ENCODE measurements around the gene NAA15. TPM values are rescaled to one million over a fixed set of nuclear protein-coding genes. Genes with fewer than 3 reads are reported as not detected.
"Not testable (repeated sequence)": the region's sequence is repeated elsewhere in the genome, so short reads cannot be mapped to it uniquely, and the experiment has no call there.

Gene NAA15
- total RNA-seq, 1 donor from 2014 or later, result 36.5 TPM

GRCh38 chr4:139295206-139295941 lies 5.9 kb upstream of the NAA15 start:
- ATAC-seq (peak; percentile 98), DNase-seq (ENCODE audit: missing footprints) (peak; percentile 100)
- intact Hi-C loops (cut with DNase I), result loop anchor here (5.0 kb wide), 2 partner anchors 68 to 198 kb away; no protein-coding TSS in a partner anchor

- intact Hi-C loops (cut with DNase I), result loop anchor here (5.0 kb wide), 2 partner anchors 69 to 199 kb away; no protein-coding TSS in a partner anchor
- ATAC-seq, result no peak
- no peak for DNase-seq (ENCODE audit: missing footprints)
Measured at GRCh38 chr4:139295942-139296299, 5.4 kb upstream of the NAA15 start.

DNA sequence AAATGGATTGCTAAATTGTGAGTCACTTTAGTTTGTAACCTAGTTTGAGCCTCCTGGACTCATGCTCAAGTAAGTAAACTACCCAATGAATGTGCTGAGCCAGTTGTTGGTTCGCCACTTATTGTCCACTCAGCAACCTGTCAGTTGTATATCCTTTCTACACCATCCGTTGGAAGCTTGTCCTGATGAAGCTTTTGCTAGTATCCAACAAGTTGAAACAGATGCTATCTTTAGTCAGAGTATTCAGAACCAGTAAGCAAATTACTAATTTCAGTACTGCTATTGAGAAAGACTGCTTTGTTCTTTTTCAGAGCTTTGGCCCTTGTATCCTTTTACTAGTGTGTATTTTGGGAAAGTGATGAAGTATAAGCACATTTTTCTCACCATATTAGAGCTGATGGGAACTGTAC lies 4.3 kb upstream of the NAA15 start:
- no peak for ATAC-seq
- DNase-seq (ENCODE audit: missing footprints), result no peak
- intact Hi-C loops (cut with DNase I), result loop anchor here (5.0 kb wide), 2 partner anchors 70 to 200 kb away; no protein-coding TSS in a partner anchor

GRCh38 chr4:139299536-139299935 lies 1.8 kb upstream of the NAA15 start:
- intact Hi-C loops (cut with DNase I), result loop anchor here (5.0 kb wide), 2 partner anchors 72 to 202 kb away; no protein-coding TSS in a partner anchor
- no peak for ATAC-seq

DNA sequence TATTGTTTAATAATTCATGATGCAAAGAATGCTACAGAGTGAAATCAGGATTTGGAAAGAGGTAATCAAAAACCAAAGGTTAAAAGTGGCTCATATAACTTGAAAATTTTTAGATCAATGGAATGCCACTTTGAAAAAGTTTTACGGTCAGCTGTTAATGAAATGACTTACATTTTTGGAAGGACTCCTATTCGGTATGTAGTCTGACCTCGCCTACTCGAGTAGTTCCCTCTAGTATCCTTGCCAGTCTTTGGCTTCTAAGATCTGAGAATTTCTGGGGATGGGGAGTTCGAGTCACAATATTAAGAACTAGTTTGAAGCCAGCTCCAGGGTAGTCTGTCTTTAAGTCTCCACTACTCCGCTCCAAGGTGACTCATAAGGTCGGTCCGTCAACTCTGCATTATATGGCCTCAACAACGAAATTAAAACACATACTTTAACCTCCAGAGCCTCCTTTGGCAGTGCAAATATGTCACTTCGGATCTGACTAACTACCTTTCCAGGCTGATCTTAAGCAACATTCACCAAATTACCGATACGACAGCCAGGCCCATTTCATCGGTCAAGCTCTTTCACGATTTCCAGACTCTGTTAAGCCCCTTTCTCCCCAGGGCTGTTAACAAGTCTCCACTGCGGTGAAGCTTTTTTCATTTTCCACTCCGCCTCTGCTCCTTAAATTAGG lies 733 bp upstream of the NAA15 start:
- DNase-seq (ENCODE audit: missing footprints) (no peak), ATAC-seq (peak; percentile 4)
- intact Hi-C loops (cut with DNase I), result loop anchor here (2.0 kb wide), 3 partner anchors 124 to 272 kb away; partner anchors contain the start of gene ELF2

More at GRCh38 chr4:139299536-139299935, 1.8 kb upstream of the NAA15 start:
- no peak for DNase-seq (ENCODE audit: missing footprints)

GRCh38 chr4:139301821-139302611 lies 711 bp downstream of the NAA15 start, which contains the start of gene NDUFC1:
TSS of gene NDUFC1 (minus strand) at chr4:139302477. CDS start at chr4:139295798, 6,679 bp downstream.
- ATAC-seq, result peak; percentile 17
- intact Hi-C loops (cut with DNase I), result loop anchor here (2.0 kb wide), 3 partner anchors 125 to 273 kb away; partner anchors contain the start of gene ELF2
- DNase-seq (ENCODE audit: missing footprints), result peak; percentile 69

GRCh38 chr4:139304920-139305319 lies 3.6 kb downstream of the NAA15 start:
- intact Hi-C loops (cut with DNase I), result no loop called here
- DNase-seq (ENCODE audit: missing footprints) (no peak), ATAC-seq (no peak)

DNA sequence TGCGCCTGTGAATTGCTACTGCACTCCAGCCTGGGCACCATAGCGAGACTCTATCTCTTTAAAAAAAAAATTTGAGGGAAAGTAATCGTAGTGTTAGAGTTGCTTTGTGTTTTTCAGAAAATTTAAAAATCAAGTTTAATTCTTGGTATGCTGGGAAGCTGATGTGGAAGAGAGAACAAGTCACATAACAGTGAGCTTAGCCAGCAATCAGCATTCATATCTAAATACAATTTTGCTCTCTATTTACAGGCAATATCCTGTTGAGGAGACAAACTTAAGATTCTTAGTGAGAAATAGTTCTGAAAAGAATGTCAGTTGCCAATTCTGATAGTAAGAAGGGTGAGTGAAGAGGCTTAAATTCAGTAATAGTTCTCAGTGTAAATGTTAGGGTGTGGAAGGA lies 10.6 kb downstream of the NAA15 start:
- intact Hi-C loops (cut with DNase I), result no loop called here
- ATAC-seq (no peak), DNase-seq (ENCODE audit: missing footprints) (no peak)

GRCh38 chr4:139312552-139313332 lies 11.4 kb downstream of the NAA15 start:
- intact Hi-C loops (cut with DNase I), result no loop called here
- no peak for DNase-seq (ENCODE audit: missing footprints)

GRCh38 chr4:139313414-139313813 lies 12.1 kb downstream of the NAA15 start:
- DNase-seq (ENCODE audit: missing footprints); ATAC-seq; intact Hi-C loops (cut with DNase I): not testable (repeated sequence)

More at GRCh38 chr4:139312552-139313332, 11.4 kb downstream of the NAA15 start:
- no peak for ATAC-seq

- no peak for ATAC-seq
- no peak for DNase-seq (ENCODE audit: missing footprints)
- intact Hi-C loops (cut with DNase I), result no loop called here
Measured at GRCh38 chr4:139314047-139314800, 12.9 kb downstream of the NAA15 start.

DNA sequence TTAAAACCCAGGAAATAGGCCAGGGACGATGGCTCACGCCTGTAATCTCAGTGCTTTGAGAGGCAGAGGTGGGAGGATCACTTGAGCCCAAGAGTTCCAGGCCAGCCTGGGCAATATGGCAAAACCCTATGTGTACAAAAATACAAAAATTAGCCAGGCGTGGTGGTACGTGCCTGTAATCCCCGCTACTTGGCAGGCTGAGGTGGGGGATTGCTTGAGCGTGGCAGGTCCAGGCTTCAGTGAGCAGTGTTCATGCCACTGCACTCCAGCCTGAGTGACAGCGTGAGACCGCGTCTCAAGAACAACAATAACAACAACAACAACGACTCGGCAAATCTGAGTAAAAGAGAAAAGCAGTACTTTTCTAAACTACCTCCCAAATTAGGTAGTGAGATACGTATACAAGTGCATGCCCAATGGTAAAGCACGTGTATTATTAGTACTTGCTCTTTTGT lies 13.9 kb downstream of the NAA15 start:
- intact Hi-C loops (cut with DNase I), result no loop called here
- ATAC-seq, result no peak
- no peak for DNase-seq (ENCODE audit: missing footprints)

DNA sequence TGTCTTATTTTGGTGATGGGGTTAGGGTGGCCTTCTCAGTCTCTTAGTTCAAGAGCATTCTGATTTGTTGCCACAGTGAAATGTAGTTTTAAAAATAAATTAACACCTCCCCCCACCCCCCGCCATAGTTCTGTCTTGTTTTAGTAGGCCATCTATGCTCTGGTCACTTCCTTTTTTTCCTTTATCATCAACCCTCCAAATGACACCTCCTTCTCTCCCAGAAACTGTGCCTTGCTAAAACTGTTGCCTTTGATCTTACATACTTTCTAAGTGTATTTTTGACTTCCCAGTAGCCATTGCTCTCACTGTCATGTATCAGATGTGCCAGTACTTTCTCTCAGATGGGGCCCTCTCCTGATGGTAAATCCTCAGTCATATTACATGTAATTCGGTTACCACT lies 15.4 kb downstream of the NAA15 start:
- intact Hi-C loops (cut with DNase I), result no loop called here
- no peak for ATAC-seq
- DNase-seq (ENCODE audit: missing footprints), result no peak

DNA sequence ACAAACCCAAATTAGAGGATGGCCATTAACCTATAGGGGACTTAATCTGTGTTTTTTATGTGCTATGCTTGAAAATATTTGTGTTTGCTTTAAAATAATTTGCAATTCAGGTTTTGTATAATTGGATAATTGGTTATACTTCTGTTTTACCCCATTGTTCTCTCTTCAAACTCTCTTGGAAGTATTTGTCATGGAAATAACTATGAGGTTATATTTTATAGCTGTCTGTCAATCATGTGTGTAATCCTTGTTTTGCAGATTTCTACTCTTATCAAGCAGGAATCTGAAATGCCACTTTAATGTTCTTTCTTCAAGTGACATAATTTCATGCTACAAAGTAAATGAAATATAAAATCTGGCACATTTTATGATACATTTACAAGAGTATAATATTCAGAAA lies 16.3 kb downstream of the NAA15 start:
- intact Hi-C loops (cut with DNase I), result no loop called here
- ATAC-seq, result no peak
- no peak for DNase-seq (ENCODE audit: missing footprints)

GRCh38 chr4:139319571-139319970 lies 18.3 kb downstream of the NAA15 start:
- ATAC-seq (no peak), DNase-seq (ENCODE audit: missing footprints) (no peak)
- intact Hi-C loops (cut with DNase I), result no loop called here

DNA sequence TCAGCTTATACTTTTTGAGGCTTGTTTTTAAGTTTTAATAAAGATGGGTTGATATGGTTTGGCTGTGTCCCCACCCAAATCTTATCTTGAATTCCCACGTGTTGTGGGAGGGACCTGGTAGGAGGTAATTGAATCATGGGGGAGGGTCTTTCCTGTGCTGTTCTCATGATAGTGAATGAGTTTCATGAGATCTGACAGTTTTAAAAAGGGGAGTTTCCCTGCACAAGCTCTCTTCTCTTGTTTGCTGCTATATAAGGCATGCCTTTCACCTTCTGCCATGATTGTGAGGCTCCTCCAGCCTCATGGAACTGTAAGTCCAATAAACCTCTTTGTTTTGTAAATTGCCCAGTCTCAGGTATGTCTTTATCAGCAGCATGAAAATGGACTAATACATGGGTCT lies 20.8 kb downstream of the NAA15 start:
- DNase-seq (ENCODE audit: missing footprints); intact Hi-C loops (cut with DNase I); ATAC-seq: not testable (repeated sequence)

DNA sequence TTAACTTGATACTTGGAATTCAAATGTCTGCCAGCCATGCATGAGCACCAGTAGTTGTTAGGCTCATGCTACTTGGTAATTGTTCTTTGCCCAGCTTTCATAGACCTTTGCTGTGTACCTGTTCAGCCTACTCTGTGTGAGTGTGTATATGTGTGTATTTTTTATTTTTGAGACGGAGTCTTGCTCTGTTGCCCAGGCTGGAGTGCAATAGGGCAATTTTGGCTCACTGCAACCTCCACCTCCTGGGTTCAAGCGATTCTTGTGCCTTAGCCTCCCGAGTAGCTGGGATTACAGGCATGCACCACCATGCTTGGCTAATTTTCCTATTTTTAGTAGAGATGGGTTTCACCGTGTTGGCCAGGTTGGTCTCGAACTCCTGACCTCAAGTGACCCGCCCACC lies 21.2 kb downstream of the NAA15 start:
- intact Hi-C loops (cut with DNase I); DNase-seq (ENCODE audit: missing footprints); ATAC-seq: not testable (repeated sequence)
